GM10266 (cell line): ENCODE data around the gene ATP2B2.

Experiments
- DNase-seq: peaks from one replicate; pipeline ENCODE4 v3.0.0; 2012; ENCODE audit errors: extremely low spot score
- TF ChIP-seq, protein P1 (sequence below): IDR thresholded peaks from 2 replicates; pipeline ENCODE4 v1.5.1; 2012; ENCODE audit warnings: mild to moderate bottlenecking, low read depth; ENCODE audit not compliant: control insufficient read depth, insufficient read depth; ENCODE audit errors: missing control alignments

The ATP2B2 gene

GRCh38 chr3:10373686-10374261, 131.6 kb downstream of the ATP2B2 start:
- DNase-seq: no peak
- TF ChIP-seq, protein P1, sequence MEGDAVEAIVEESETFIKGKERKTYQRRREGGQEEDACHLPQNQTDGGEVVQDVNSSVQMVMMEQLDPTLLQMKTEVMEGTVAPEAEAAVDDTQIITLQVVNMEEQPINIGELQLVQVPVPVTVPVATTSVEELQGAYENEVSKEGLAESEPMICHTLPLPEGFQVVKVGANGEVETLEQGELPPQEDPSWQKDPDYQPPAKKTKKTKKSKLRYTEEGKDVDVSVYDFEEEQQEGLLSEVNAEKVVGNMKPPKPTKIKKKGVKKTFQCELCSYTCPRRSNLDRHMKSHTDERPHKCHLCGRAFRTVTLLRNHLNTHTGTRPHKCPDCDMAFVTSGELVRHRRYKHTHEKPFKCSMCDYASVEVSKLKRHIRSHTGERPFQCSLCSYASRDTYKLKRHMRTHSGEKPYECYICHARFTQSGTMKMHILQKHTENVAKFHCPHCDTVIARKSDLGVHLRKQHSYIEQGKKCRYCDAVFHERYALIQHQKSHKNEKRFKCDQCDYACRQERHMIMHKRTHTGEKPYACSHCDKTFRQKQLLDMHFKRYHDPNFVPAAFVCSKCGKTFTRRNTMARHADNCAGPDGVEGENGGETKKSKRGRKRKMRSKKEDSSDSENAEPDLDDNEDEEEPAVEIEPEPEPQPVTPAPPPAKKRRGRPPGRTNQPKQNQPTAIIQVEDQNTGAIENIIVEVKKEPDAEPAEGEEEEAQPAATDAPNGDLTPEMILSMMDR: no peak

- DNase-seq: no peak
- TF ChIP-seq, protein P1: no peak
Observed at GRCh38 chr3:10371789-10372188, 133.6 kb downstream of the ATP2B2 start.

DNA sequence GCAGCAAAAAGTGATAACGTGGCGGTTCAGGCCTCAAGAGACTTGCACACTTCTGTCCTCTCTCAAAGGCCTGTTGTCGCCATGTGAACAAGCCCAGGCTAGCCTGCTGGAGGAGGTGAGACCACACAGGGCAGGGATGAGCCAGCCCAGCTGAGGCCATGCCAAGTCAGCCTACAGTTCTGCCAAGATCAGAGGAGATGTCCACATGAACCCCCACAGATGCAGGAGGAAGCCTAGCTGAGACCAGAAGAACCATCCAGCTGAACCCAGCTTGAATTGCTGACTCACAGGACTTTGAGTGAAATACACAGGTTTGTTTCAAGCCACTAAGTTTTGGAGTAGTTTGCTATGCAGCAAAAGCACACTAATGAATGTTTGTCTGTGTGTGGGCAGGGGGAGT, 134.2 kb downstream of the ATP2B2 start:
- TF ChIP-seq, protein P1: no peak
- no peak for DNase-seq

DNA sequence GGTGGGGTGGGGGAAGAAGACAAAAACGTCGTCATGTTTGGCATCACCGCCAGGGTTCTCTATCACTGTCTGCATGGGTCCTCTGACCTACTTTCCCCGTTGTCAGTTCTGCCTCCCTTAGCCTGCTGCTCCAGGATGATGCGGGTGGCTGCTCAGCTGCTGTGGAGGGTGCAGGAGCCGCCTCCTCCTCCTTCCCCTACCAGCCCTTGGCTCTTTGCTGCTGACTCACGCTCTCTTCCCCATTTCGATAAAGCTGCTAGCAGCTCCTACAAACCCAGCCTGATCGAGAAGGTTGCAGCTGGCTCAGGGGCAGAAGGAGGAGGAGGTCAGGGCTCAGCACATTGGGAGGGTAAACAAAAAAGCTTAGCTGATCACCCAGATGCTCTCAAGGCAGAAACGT, 135.0 kb downstream of the ATP2B2 start:
- DNase-seq: no peak
- TF ChIP-seq, protein P1: no peak

- no peak for DNase-seq
- TF ChIP-seq, protein P1: no peak
Observed at GRCh38 chr3:10368512-10368911, 136.9 kb downstream of the ATP2B2 start.

DNA sequence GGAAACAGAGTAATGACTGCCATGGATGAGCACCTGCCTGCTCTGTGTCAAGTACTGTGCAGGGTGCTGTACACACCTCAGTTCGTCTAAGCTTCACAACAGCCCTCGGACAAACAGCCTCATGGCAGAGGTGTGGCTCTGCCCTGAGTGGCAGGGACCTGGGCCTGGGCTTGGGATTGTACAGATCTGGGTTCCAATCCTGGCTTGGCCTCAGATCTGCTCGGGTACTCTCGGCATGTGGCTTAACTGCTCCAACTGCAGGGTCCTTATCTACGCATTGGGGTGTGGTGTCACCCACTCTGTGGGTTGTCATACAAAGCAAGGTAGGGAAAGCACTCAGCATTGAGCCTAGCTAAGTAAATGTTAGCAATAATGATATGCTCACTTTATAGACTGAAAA, 137.9 kb downstream of the ATP2B2 start:
- TF ChIP-seq, protein P1: no peak
- DNase-seq: no peak

GRCh38 chr3:10366651-10367101, 138.7 kb downstream of the ATP2B2 start:
- DNase-seq: no peak
- TF ChIP-seq, protein P1: no peak
